Vagina (tissue), 2 donors: ENCODE data around the gene AKAP8L.

Source experiments
- POLR2A ChIP-seq, 2 donors: fragments of 450-650 bp; IDR thresholded peaks; one replicate each; pipeline ENCODE4 v1.6.1; 2017; ENCODE audit warnings: antibody characterized with exemption in 2 of 2, mild to moderate bottlenecking in 2 of 2, moderate library complexity in 2 of 2
- POLR2AphosphoS5 ChIP-seq, 2 donors: sonication (generic); formaldehyde crosslinking; IDR thresholded peaks; one replicate each; pipeline ENCODE4 v1.9.0; 2017; ENCODE audit warnings: antibody characterized with exemption in 2 of 2, mild to moderate bottlenecking in 2 of 2, low read depth in 1 of 2; ENCODE audit not compliant: insufficient read depth in 1 of 2

- TF ChIP-seq POLR2A (IDR thresholded peaks at IDR 0.05) (no peak), POLR2AphosphoS5 (IDR thresholded peaks at IDR 0.05; ENCODE audit: insufficient read depth in 1 of 2, low read depth in 1 of 2) (no peak)
Measured at GRCh38 chr19:15436012-15436825, 17.4 kb upstream of the AKAP8L start.
